ENCODE data around the gene PDE11A.

PDE11A gene

DNA sequence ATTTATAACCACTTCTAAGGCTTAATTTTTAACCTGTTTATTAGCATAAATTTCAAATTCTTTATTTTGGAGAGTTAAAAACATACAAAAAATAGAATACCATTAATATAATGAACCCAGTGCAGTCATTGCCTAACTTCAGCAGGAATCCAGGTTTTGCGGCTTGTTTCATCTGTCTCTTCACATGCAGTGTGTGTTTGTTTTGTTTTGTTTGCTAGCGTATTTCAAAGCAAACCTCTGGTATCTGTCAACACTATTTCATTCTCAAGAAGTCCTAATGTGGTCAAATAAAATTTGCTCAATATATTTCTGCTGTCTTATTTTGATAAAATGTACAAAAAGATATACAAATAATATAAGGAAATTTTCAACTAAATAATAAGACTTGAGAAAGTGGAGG, 351.5 kb downstream of the PDE11A start:
- DNase-seq, result no peak

DNA sequence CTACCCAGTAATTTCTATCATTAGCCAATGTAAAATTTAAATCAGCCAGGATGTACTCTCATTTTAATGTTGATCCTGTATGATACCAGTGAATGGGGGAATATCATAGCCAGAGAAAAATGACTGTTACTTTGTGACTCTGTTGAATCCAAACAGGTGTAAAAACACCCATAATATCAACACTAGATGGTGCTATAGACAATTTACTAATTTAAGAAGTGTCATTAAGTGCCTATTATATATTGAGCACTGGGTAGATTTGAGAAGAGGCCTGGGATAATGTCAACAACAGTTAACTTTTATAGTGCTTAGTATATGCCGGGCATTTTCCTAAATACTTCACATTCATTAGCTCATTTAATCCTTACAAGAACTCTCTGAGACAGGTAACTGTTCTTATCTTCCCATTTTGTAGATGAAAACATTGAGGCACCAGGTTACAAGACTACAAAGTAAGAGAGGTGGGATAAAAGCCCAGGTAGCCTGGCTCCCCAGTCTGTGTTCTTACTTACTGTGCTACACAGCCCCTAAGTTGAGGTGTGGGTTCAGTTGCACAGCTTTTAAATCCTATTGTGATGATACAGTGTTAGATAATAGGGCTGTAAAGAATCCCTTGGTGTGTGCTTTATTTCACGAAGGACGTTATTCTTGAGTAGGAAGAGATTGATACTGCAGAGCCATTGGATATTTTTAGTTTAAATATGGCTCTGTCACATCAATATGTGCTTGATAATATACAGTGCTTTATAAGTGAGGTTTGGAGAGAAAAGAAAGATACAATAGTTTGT, 354.6 kb downstream of the PDE11A start:
- DNase-seq, result no peak

DNA sequence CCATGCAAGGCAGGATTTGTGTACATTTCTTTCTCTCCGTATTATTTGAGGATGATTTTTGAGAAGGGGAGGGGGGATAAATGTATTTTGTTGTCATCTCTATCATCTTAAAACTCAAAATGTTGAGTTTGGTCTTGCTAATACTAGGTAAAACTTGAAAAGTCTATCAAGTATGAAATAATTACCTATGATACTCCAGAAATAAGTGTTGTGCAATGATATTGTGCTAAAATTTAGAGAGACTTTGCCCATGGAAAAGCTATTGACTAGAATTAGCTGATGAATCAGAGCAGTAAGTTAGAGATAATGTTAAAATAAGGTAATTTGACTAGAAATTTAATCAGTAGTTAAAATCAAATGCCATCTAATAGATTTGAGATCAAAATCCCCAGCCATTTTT, 356.1 kb downstream of the PDE11A start:
- DNase-seq, result no peak

DNA sequence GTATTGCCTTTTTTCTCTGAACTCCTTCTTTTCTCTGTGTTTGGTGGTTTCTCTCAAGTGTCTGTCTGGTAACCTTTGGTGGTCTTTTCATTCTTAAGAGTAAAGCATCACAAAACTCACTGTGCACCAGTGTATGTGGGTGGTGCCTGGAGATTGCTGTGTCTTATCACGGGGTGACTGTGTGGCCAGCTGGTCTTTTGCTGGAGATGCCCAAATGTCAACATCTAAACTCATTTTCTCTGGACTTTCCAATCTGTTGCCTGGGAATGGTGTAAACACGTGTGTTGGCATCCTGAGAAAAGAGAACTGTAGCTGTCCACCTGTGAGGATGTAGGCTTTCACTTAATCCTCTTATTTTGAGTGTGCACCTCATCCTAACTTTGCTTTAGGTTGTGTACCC, 356.8 kb downstream of the PDE11A start:
- DNase-seq, result no peak

- DNase-seq, result no peak
Observed at GRCh38 chr2:177714704-177715103, 357.9 kb downstream of the PDE11A start.

DNA sequence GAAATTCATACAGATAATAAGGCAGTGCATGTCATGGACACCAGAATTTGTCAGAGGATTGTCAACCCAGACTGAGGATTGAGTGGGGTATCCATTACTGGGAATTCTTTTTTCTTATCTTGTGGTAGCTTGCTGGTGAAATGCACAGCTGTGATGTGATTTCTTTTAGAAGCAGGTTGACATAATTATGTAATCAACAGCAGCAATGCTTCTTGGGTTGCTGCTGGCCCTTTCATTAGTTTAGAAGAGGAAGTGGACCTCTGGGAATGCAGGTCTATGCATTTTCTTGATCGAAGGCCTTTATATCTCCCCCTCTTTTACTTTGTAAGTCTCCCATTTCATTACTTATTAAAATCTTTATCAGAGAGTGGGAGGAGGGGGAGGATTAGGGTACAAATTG, 360.1 kb downstream of the PDE11A start:
- no peak for DNase-seq

- DNase-seq, result no peak
Observed at GRCh38 chr2:177711483-177712265, 360.9 kb downstream of the PDE11A start.

GRCh38 chr2:177710889-177711288, 361.7 kb downstream of the PDE11A start:
- no peak for DNase-seq

DNA sequence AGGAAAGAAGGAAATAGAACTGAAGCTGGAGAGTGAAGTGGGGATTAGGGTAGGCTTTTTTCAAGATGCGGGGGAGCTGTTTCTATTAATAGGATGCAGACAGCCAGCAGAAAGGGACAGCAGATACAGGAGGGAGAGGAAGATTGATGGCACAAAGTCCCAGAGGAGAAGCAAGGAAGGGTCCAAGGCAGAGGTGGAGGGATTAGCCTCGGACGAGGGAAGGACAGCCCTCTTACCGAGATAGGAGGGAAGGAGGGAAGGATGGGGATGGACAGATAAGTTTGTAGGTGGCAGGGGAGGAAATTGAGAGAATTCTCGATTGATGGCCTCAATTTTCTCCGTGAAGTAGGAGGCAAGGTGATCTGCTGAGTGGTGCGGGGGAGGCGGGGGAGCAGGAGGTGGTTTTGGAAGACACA, 362.6 kb downstream of the PDE11A start:
- no peak for DNase-seq

GRCh38 chr2:177708660-177709444, 363.7 kb downstream of the PDE11A start:
- DNase-seq, result no peak

DNA sequence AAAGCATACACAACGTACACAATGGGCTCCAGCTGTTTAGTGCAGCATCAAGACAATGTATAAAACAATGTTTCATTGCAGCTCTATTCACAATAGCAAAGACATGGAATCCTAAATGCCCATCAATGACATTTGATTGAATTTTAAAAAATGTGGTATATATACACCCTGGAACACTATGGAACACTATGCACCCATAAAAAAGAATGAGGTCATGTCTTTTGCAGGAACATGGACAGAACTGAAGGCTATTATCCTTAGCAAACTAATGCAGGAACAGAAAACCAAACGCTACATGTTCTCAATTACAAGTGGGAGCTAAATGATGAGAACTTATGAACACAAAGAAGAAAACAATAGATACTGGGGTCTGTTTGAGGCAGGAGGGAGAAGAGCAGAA, 364.5 kb downstream of the PDE11A start:
- no peak for DNase-seq

DNA sequence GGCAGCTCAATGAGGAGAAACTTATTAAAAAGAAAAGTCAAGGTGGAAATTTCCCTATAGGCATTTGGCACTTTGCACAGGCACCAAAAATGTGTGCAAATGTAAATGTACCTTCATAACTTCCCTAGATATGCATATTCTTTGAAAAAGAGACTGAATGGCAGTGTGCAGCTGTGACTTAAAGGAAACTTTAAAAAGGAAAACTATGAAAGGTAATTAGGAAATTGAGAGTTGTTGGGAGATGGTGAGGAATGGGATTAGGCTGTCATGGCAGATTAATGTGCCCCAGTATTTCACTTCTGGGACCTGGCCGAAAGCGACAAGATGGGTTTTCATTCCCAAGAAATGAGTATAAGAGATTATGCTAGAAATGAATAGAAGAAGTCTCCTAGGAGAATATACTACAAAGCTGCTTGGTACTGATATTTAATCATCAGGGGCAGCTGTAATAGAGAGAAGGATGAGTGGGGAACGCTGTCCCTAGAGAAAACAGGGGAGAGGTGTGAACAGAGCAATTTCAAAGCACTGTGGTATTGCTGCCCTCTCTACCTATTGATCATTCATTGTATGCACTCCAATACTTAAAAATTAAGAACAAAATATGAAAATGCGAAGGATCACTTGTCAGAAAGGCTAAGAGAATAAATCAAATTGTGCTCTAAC, 366.9 kb downstream of the PDE11A start:
- no peak for DNase-seq

GRCh38 chr2:177703159-177703558, 369.4 kb downstream of the PDE11A start:
- DNase-seq, result no peak

DNA sequence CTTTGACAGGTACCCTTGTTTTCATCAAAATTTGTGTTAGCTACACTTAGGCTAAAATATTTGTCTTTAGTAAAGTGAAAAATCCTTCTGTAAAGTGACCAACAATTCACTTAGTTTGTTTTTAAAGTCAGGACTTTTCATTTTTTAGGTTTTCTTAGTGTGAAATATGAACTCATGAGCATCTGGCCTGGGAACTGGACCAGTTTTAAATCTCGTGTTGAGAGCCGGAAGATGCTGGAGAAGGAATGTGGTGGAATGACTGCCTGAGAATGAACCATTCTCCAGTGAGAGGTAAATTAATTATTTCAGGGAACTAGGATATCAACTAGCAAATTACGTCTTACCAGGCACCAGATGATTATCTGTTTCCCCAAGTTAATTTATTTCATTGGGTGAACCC, 374.3 kb downstream of the PDE11A start:
- no peak for DNase-seq

- no peak for DNase-seq
Observed at GRCh38 chr2:177694348-177694747, 378.2 kb downstream of the PDE11A start.

DNA sequence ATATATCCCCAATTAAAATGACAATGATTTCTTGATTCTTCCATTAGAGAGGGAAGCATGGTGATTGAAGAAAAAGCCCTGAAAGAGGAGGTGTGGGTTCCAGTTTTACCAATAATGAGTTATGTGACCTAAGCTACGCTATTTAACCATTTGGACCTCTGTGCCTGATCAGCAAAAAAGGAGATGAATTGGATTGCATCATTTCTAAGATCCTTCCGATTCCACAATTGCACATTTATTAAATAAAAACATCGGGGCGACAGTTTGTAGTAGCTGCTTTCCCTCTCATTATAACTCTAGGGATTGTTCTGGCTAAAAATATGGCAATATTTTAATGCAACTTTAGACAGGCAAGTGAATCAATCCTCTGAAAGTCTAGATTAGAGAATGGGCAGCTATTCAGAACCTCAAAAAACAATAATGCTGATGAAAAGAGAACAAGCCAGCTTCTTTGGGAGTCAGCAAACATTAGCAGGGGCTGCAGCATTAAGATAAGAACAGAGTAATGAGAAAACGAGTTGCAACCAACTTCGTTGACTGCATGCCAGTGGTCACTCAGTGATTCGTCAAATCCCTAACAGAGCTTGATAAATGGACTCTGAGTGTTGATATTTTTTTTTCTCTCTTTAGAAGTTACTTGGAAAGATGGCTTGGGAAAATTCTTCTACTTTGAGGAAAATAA, 378.8 kb downstream of the PDE11A start:
- DNase-seq, result no peak

DNA sequence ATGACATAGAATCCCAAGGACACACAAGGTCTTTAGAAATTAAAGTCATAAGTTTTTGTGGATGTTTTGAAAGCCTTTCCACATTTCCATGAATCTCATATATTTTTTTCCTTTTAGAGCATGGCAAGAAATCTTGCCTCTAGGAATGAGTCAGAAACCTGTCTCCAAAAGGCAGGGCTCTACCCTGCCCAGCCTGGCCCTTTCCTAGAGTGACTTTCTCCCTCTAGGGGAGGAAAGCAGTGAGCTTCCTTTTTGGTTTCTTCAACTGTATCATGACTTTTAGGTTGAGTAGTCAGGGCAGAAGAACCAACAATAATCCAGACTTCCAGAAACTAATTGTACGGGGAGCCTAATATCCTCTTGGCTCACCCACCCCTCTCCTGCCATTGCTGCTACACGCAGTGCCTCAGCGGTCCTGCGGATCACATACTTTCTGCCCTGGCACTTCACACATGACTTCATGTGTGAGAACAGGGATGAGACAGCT, 379.8 kb downstream of the PDE11A start:
- no peak for DNase-seq

GRCh38 chr2:177692042-177692782, 380.4 kb downstream of the PDE11A start:
- DNase-seq, result no peak

DNA sequence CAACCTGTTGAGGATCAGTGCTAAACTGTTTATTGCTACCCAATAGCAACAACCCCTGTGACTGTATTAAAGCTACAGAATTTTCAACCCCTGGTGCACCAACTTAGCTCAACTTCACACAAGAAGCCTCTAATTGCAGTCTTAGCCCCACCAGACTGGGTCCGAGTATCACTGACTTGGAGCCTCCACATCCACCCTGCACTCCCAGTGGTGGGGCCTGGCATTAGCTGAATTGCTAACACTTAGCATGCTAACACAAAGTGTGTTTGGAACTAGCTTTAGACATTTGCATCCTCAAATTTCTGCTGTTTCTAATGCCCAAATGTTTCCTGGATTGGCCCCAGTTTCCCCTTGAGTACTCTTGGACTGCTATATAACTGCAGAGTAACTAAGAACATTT, 381.4 kb downstream of the PDE11A start:
- DNase-seq, result no peak

DNA sequence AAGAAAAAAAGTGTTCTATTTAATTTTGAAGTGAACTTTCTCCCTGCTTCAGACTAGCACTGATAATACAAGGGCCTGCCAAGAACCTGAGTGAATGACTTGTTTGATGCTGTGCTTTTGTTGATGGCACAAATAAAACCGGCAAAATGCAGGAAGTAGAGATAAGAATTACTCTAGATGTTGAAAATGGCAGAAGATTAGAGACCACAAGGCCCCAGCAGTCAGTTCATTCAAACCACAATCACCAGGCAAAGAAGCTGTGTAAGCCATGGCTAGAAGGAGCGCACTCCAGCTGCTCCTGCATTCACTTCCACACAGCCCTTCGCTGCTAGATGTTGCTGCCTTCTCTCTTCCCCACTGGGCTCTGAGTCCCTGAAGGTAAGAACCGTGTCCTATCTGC, 383.0 kb downstream of the PDE11A start:
- no peak for DNase-seq

DNA sequence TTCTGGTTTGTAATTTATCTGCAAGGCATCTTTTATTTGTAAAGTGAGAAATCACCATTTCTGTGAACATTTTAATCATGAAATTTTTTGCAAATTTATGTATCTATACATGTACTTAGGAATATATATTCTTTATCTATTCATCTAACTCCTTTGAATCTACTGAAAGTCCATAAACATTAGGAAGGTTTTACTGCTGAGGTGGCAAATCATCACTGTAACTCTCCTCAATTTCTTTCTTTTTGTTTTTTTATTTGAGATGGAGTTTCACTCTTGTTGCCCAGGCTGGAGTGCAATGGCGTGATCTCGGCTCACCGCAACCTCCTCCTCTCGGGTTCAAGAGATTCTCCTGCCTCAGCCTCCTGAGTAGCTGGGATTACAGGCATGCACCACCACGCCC, 383.7 kb downstream of the PDE11A start:
- no peak for DNase-seq

GRCh38 chr2:177683661-177684069, 388.9 kb downstream of the PDE11A start:
- no peak for DNase-seq

Data from NCI-H187 treated with DMSO at 0.1 percent for 48 hours (cell line).